Measurements from ENCODE around the gene HOXA7. TPM values are rescaled to one million over a fixed set of nuclear protein-coding genes. Genes with fewer than 3 reads are reported as not detected.

The HOXA7 gene
- total RNA-seq: not detected in 2 replicates

DNA sequence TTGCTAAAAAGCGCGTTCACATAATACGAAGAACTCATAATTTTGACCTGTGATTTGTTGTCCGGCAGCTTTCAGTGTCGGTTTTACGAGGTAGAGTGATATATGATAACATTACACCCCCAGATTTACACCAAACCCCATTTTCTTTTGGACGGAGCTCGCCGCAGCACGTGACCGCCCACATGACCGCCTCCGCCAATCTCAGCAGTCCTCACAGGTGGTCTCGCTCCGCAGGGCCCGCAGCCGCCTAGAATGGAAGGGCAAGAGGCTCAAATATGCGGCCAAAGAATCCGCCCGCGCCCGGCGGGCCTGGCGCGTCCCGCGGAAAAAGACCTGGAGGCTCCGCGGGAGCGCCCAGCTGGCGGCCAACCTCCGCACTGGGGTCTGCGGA is at the start of gene HOXA7:
HOXA7 (minus strand) TSS at position 168 of the 391 bp plus-strand sequence; CDS start at position 38, 130 bp downstream.
- DNase-seq (ENCODE audit: low spot score): no peak
- H3K27ac Mint-ChIP-seq: no peak within 1 kb of the TSS

DNA sequence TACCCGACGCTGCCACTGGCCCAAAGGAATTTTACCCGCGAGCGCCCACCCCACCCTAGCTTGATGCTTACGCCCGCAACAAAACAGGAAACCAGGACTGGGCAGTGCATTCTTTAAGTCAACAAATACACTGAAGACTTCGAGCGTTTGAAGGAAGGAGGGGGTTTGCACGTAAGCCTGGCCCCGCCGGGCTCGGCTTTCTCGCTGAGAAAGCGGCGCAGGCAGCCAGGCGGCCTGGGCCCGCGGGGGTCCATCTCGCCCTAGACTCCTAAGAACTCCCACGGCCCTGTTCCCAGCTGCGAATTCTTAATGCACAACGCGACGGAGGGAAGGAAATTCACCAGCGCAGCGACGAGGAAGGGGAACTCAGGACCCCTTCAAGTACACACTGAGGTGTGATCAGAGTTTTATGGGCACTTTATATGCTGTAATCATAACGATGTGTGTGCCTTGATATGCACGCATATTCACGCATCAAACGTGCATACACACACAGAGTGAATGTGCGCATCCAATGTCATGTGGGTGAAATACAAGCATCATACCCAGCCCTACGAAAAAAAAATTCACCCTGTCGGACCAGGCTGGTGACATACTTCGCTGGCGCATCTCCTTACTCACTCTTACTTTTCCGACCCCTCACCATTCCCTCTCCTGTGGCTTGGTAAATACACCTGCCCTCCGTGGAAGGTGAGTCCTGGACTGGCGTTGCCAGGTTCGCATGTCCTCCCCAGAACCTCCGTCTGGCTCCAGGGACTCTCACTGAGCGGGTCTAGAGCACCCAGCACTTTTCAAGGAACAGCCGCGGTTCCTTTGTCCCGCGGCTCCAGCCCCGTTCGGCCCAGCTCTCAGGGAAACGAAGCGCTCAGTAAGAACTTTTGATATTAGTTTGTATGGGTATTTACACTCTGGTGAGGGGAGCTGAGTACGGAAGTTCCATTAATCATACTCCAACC is 49.1 kb upstream of the HOXA7 start:
- Mint-ChIP-seq H3K27ac (no peak overlapping the region), H3K4me3 (ENCODE audit: low read depth) (no peak overlapping the region), H3K4me1 (ENCODE audit: low read depth) (peaks cover 4% of the 10 kb centered on the region), H3K9me3 (no peaks in the 10 kb centered on the region), H3K27me3 (ENCODE audit: low read depth) (peaks cover 88% of the 10 kb centered on the region), H3K36me3 (ENCODE audit: low read depth) (no peaks in the 10 kb centered on the region)
- intact Hi-C loops (cut with micrococcal nuclease): no loop called here
- no peak for DNase-seq (ENCODE audit: low spot score)

More for the DNA sequence above, at the start of gene HOXA7:
- H3K36me3 Mint-ChIP-seq (ENCODE audit: low read depth): peaks cover 4% of the 10 kb centered on the region
- no peak within 1 kb of the TSS for H3K4me3 Mint-ChIP-seq (ENCODE audit: low read depth)
- intact Hi-C loops (cut with micrococcal nuclease): loop anchor here (1.0 to 10.0 kb wide), 6 partner anchors 9 to 1798 kb away; partner anchors contain the start of genes EVX1, HOXA11, HOXA9 and TRIL
- H3K9me3 Mint-ChIP-seq: no peaks in the 10 kb centered on the region
- H3K27me3 Mint-ChIP-seq (ENCODE audit: low read depth): peaks cover 87% of the 10 kb centered on the region
- H3K4me1 Mint-ChIP-seq (ENCODE audit: low read depth): peaks cover 14% of the 10 kb centered on the region

DNA sequence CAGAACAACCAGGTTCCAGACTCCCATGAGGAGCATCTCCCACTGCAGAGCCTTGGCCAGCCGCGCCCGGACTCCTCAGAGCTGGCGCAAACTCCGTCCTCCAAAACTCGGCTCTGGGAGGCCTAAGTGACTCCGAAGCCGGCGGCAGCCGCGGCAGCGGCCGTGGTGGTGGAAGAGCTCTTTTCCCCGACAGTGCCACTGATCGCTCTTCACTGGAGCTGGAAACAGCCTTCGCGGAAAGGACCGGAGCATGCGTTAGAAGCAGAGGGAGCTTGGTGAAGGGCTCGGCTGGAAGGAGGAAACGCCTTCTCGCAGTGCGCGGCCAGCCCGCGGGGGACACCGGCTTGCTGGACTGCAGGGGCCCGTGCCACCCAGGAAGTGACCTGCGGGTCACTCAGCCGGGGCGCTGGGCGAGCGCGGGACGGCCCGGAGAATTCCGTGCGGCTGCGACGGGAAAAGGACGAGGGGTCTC is 48.4 kb upstream of the HOXA7 start:
- H3K4me1 Mint-ChIP-seq (ENCODE audit: low read depth): peaks cover 4% of the 10 kb centered on the region
- H3K27me3 Mint-ChIP-seq (ENCODE audit: low read depth): peaks cover 85% of the 10 kb centered on the region
- no peak overlapping the region for H3K27ac Mint-ChIP-seq
- intact Hi-C loops (cut with micrococcal nuclease): no loop called here
- H3K9me3 Mint-ChIP-seq: no peaks in the 10 kb centered on the region
- no peaks in the 10 kb centered on the region for H3K36me3 Mint-ChIP-seq (ENCODE audit: low read depth)
- DNase-seq (ENCODE audit: low spot score): no peak
- H3K4me3 Mint-ChIP-seq (ENCODE audit: low read depth): no peak overlapping the region

DNA sequence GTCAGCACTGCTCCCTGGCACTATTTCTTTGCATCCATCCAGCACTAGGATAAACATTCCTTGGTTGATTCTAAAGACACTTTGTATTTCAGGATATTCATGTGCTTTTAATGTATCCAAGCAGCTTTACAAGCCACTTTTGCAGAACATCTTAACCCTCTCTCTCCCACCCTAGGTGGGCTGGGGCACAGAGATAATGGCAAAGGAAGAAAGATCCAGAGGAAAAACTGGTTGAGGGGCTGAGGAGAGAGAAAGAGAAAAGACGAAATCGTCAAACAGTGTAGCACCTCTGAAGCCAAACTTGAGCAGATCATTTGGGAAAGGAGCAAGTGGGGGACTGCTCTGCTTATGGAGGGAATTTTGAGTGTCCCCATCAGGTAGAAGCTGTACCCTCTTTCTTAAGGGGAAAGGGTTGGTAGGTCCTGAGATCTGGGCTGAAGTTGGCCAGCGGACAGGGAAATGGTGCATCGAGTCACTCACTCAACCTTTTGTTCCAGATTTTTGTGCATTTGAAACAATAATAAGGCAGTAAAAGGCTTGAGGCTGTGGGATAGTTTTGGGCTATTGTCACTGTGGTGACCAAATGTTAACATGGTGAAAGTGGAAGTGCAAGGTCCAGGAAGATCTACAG is 47.6 kb upstream of the HOXA7 start:
- peaks cover 4% of the 10 kb centered on the region for H3K4me1 Mint-ChIP-seq (ENCODE audit: low read depth)
- H3K4me3 Mint-ChIP-seq (ENCODE audit: low read depth): no peak overlapping the region
- no peak for DNase-seq (ENCODE audit: low spot score)
- peaks cover 80% of the 10 kb centered on the region for H3K27me3 Mint-ChIP-seq (ENCODE audit: low read depth)
- no peaks in the 10 kb centered on the region for H3K36me3 Mint-ChIP-seq (ENCODE audit: low read depth)
- no peak overlapping the region for H3K27ac Mint-ChIP-seq
- intact Hi-C loops (cut with micrococcal nuclease): no loop called here
- no peaks in the 10 kb centered on the region for H3K9me3 Mint-ChIP-seq

DNA sequence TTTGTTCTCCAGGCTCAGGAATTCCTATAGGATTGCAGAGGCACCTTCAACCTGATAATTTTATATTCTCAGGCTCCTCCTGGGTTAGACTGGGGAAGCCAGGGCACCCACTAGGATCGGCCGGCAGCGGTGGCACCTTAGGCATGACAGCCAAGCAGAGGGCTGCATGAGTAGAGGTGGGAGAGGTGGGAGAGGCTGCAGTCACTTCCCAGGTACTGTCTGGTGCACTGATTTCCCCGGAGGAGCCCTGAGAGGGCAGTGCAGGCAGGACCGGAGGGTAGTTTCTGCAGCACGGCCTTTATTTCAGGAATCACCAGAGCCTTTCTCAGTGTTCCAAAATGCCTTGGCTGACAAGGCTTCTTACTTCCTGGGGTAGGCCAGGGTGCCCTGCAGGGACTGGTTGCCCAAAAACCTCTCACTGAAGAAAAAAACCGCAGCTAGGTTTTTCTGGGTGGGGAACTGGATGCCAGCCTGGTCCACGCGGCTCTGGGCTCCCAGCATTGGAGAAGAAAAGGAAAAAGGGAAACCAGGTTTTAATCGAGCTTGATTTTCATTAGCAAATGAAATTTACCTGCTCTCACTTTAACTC is 47.0 kb upstream of the HOXA7 start:
- Mint-ChIP-seq H3K27ac (no peak overlapping the region), H3K27me3 (ENCODE audit: low read depth) (peaks cover 81% of the 10 kb centered on the region), H3K9me3 (no peaks in the 10 kb centered on the region), H3K4me1 (ENCODE audit: low read depth) (peaks cover 4% of the 10 kb centered on the region), H3K4me3 (ENCODE audit: low read depth) (no peak overlapping the region), H3K36me3 (ENCODE audit: low read depth) (no peaks in the 10 kb centered on the region)
- intact Hi-C loops (cut with micrococcal nuclease): no loop called here
- no peak for DNase-seq (ENCODE audit: low spot score)

DNA sequence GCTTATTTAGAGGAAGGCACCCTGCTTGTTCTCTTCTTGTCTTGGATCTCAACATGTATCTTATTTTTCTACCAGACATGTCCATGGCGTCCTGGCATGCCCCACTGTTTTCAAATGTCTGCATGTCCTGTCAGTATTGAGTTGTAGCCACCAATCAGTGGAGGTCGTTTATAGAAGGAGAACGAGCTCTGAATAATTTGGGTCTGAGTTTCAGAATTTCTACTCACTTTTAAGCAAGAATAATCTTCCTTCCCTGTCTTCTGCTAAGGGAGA is 46.3 kb upstream of the HOXA7 start:
- Mint-ChIP-seq H3K4me1 (ENCODE audit: low read depth) (peaks cover 4% of the 10 kb centered on the region), H3K9me3 (no peaks in the 10 kb centered on the region), H3K27ac (no peak overlapping the region), H3K4me3 (ENCODE audit: low read depth) (no peak overlapping the region), H3K36me3 (ENCODE audit: low read depth) (no peaks in the 10 kb centered on the region), H3K27me3 (ENCODE audit: low read depth) (peaks cover 83% of the 10 kb centered on the region)
- DNase-seq (ENCODE audit: low spot score): no peak
- intact Hi-C loops (cut with micrococcal nuclease): loop anchor here (1.0 kb wide), 1 partner anchor 36 kb away; no protein-coding TSS in a partner anchor

DNA sequence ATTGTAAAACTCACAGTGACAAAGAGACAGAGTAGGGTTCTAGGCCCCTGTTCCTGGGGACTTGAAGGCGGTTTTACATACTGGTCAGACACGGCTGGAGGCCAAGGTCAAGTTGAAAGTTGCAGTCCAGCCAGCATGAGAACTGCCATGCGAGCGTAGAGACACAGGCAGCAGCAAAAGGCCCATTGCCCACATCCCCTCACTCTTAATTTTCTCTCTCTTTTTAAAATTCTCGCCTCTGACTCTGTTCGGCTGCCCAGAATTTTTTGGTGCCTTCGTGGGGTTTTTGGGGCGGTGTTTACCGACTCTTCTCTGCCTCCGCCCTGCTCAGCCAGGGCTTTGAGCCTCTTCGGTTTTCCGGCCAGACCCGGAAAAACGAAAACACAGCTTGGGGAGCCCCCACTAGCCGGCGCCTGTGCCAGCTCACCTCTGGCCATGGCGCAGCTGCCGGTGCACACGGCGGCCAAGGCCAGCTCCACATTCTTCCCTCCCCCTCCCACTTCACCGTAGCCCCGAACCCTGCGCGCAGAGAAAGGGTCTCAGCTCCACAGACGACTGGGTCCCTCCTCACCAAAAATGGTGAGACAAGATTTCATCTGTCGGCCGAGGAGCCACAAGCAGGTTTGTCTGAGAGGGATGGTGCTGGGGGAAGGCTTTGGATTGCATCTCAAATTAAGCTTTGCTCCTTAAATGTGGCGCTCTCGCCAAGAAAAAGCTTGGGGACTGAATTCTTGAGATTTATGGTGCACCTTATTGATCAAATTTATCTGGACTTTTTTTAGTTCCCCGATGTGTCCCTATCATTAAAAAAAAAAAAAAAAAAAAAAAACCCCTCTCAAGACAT is 45.8 kb upstream of the HOXA7 start:
- Mint-ChIP-seq H3K36me3 (ENCODE audit: low read depth) (no peaks in the 10 kb centered on the region), H3K9me3 (no peaks in the 10 kb centered on the region), H3K27me3 (ENCODE audit: low read depth) (peaks cover 83% of the 10 kb centered on the region), H3K4me1 (ENCODE audit: low read depth) (peaks cover 4% of the 10 kb centered on the region), H3K27ac (no peak overlapping the region), H3K4me3 (ENCODE audit: low read depth) (no peak overlapping the region)
- intact Hi-C loops (cut with micrococcal nuclease): loop anchor here (1.0 kb wide), 1 partner anchor 36 kb away; no protein-coding TSS in a partner anchor
- DNase-seq (ENCODE audit: low spot score): no peak

DNA sequence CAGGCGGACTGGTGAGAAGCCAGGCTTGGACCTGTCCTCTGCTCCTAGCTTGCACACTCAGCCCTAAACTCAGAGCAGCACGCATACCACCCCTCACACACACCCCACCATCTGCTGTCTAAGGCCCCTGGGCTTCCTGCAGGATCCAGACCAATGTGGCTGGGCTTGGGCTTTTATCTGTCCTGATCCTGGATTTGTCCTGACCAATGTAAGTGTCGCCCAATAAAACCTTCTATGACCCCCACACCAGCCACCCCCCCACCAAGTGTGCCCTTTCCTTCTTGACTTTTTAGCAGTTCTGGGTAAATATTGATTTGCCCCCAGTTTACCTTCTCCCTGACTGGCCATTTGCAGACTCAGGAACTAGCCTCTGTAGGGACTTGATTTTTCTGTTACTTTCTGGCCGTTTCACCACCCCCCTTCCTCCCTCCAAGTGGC is 45.1 kb upstream of the HOXA7 start:
- intact Hi-C loops (cut with micrococcal nuclease): loop anchor here (1.0 to 2.0 kb wide), 2 partner anchors 15 to 37 kb away; no protein-coding TSS in a partner anchor
- H3K27ac Mint-ChIP-seq: no peak overlapping the region
- H3K4me3 Mint-ChIP-seq (ENCODE audit: low read depth): no peak overlapping the region
- H3K4me1 Mint-ChIP-seq (ENCODE audit: low read depth): peaks cover 4% of the 10 kb centered on the region
- no peak for DNase-seq (ENCODE audit: low spot score)
- no peaks in the 10 kb centered on the region for H3K9me3 Mint-ChIP-seq
- H3K27me3 Mint-ChIP-seq (ENCODE audit: low read depth): peaks cover 83% of the 10 kb centered on the region
- H3K36me3 Mint-ChIP-seq (ENCODE audit: low read depth): no peaks in the 10 kb centered on the region

DNA sequence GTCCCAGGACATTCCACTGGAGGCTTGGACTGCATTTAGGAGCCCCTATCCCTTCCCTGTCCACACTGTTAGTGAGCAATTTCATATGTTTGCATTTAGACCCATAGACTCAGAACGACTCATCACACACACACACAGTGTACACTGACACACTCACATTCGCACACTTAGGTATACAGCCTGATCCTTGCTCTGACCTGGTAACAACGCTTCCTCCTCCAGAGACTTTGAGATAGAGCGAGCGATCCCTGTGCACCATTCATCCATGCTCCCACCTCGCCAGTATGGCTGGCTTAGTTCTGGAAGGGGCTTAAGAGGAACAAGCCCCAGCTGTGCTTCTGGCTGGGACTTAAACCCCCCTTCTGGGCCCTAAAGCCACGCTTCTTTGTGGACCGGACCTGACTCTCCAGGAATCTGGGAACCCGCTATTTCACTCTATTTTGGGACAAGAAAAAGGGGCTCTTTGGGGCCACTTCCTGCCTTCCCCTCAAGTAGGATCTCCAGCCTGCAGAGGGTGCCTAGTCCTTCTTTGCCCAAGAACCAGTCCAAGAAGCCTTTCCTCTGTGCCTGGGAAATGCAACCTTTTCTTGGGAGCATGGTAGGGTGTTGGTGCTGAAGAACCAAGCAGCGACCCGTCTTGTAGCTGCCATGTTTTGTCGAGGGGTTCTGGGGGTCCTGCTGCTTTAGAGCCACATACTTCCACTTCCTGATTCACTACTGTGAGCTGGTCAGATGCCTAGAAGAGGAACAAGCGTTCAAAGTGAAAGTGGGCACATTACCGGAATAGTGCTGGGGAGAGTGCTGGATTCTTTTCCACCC is 44.5 kb upstream of the HOXA7 start:
- DNase-seq (ENCODE audit: low spot score): no peak
- H3K4me3 Mint-ChIP-seq (ENCODE audit: low read depth): no peak overlapping the region
- H3K27me3 Mint-ChIP-seq (ENCODE audit: low read depth): peaks cover 83% of the 10 kb centered on the region
- intact Hi-C loops (cut with micrococcal nuclease): loop anchor here (2.0 kb wide), 1 partner anchor 14 kb away; no protein-coding TSS in a partner anchor
- no peaks in the 10 kb centered on the region for H3K36me3 Mint-ChIP-seq (ENCODE audit: low read depth)
- H3K9me3 Mint-ChIP-seq: no peaks in the 10 kb centered on the region
- H3K27ac Mint-ChIP-seq: no peak overlapping the region
- H3K4me1 Mint-ChIP-seq (ENCODE audit: low read depth): peaks cover 6% of the 10 kb centered on the region

DNA sequence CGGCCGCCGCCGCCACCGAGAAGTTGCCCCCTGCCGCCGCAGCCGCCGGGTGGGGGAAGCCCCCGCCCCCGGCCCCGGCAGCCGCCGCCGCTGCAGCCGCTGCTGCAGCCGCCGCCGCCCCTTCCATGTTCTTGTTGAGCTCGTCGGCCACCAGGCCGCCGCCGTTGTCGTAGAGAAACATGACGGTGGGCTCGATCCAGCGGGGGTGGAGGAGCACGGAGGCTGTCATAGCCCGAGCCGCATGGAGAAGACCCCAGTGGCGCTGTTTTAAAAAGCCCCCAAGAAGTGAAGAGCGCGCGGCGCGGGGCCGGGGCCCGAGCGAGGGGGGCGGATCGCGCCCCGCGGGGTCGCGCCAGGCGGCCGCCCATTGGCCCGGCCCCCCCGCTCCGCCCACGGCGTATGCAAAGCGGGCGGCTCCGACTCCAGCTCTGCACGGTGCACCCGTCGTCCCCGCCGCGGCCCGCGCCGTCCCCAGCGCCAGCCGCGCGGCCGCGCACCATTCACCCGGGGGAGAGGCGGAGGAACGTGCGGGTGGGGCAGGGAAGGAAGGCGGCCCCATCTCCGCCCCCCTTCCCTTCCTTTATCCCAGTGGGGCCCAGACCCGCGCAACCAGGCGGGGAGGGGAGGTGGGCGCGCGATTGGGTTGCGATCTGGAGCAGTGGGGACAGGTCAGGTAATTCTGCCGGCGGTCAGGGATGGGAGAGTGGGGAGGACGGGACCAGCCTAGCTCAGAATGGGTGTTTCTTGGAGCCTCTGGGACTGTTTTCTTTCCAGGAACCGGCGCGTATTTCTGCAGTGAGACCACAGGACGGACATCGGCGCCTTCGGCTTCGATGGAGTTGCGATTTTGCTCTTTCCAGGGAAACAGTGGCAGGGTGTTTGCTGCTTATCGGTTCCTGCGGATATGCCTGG is 43.6 kb upstream of the HOXA7 start, which contains the start of gene HOXA13:
HOXA13 (minus strand) TSS at position 243 of the 912 bp plus-strand sequence; CDS start at position 229, 14 bp downstream.
- no peaks in the 10 kb centered on the region for H3K36me3 Mint-ChIP-seq (ENCODE audit: low read depth)
- no peaks in the 10 kb centered on the region for H3K9me3 Mint-ChIP-seq
- H3K4me3 Mint-ChIP-seq (ENCODE audit: low read depth): peak within 1 kb of the TSS; percentile 37
- intact Hi-C loops (cut with micrococcal nuclease): loop anchor here (2.0 to 10.0 kb wide), 7 partner anchors 13 to 897 kb away; partner anchors contain the start of gene HOXA7
- H3K4me1 Mint-ChIP-seq (ENCODE audit: low read depth): peaks cover 6% of the 10 kb centered on the region
- no peak for DNase-seq (ENCODE audit: low spot score)
- H3K27ac Mint-ChIP-seq: peak within 1 kb of the TSS; percentile 43
- peaks cover 83% of the 10 kb centered on the region for H3K27me3 Mint-ChIP-seq (ENCODE audit: low read depth)
